Measurements from ENCODE around the gene MICAL2.

DNA sequence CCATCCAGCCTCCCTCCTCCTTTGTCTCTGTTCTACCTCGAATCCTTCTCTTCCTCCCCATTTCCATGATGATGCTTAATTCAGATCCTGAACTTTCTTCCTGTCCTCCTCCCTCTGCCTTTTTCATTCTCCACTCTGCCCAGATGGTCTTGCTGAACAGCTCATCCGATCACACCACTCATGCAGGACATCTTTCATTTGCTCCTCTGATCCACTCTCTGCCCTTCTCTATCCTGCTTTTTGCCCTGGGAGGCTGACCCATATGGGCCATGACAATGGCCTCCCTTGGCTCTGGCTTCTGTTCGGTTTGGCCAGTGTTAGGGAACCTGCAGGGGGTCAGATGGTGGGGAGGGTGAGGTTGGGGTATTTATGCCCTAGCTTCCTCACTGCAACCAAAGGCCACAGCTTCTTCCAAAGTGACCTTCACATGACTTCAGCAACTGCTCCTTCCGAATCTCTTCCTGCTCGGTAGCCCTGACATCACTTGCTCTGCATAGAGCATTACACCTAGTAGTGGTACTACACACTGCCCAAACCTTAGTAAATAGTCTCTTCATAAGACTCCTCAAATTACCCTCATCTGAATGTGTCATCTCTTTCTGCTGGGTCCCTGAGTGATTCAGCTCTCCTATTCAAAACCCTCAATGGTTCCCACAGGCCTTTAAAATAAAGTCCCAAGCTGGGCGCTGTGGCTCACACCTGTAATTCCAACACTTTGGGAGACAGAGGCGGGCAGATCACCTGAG lies 32.7 kb upstream of the MICAL2 start:
- TF ChIP-seq, protein P1, sequence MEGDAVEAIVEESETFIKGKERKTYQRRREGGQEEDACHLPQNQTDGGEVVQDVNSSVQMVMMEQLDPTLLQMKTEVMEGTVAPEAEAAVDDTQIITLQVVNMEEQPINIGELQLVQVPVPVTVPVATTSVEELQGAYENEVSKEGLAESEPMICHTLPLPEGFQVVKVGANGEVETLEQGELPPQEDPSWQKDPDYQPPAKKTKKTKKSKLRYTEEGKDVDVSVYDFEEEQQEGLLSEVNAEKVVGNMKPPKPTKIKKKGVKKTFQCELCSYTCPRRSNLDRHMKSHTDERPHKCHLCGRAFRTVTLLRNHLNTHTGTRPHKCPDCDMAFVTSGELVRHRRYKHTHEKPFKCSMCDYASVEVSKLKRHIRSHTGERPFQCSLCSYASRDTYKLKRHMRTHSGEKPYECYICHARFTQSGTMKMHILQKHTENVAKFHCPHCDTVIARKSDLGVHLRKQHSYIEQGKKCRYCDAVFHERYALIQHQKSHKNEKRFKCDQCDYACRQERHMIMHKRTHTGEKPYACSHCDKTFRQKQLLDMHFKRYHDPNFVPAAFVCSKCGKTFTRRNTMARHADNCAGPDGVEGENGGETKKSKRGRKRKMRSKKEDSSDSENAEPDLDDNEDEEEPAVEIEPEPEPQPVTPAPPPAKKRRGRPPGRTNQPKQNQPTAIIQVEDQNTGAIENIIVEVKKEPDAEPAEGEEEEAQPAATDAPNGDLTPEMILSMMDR (IDR thresholded peaks at IDR 0.05), result no peak
- TF ChIP-seq ZFX (IDR thresholded peaks at IDR 0.05; ENCODE audit: borderline replicate concordance), result no peak

All from 22Rv1 (cell line).